Ishikawa (cell line): ENCODE data around the gene SLC15A4.

Experiments
- CEBPB ChIP-seq: IDR thresholded peaks from 2 replicates; pipeline ENCODE4 v1.6.1; 2012
- CREB1 ChIP-seq: IDR thresholded peaks from 2 replicates; pipeline ENCODE4 v1.6.1; 2012; ENCODE audit warnings: low read depth
- EGR1 ChIP-seq: IDR thresholded peaks from 2 replicates; pipeline ENCODE4 v1.6.1; 2012
- EP300 ChIP-seq: IDR thresholded peaks from 2 replicates; pipeline ENCODE4 v1.6.1; 2012; ENCODE audit warnings: borderline replicate concordance
- FOXM1 ChIP-seq: IDR thresholded peaks from 2 replicates; pipeline ENCODE4 v1.6.1; 2012; ENCODE audit warnings: low read depth, borderline replicate concordance
- NFIC ChIP-seq: IDR thresholded peaks from 2 replicates; pipeline ENCODE4 v1.6.1; 2012
- RAD21 ChIP-seq: IDR thresholded peaks from 2 replicates; pipeline ENCODE4 v1.6.1; 2012; ENCODE audit warnings: low read depth
- TAF1 ChIP-seq: IDR thresholded peaks from 2 replicates; pipeline ENCODE4 v1.6.1; 2012; ENCODE audit warnings: low read depth, mild to moderate bottlenecking
- TCF12 ChIP-seq: IDR thresholded peaks from 2 replicates; pipeline ENCODE4 v1.6.1; 2012; ENCODE audit warnings: low read depth
- TEAD4 ChIP-seq: IDR thresholded peaks from 2 replicates; pipeline ENCODE4 v1.6.1; 2012
- YY1 ChIP-seq: IDR thresholded peaks from 2 replicates; pipeline ENCODE4 v1.6.1; 2012; ENCODE audit warnings: low read depth
- ZBTB7A ChIP-seq: IDR thresholded peaks from 2 replicates; pipeline ENCODE4 v1.6.1; 2012; ENCODE audit warnings: low read depth
- TF ChIP-seq, protein P1 (sequence below): IDR thresholded peaks from 2 replicates; pipeline ENCODE4 v1.6.1; 2012
- TF ChIP-seq, protein P2 (sequence below): IDR thresholded peaks from 2 replicates; pipeline ENCODE4 v1.6.1; 2012; ENCODE audit warnings: low read depth, mild to moderate bottlenecking
- TF ChIP-seq, protein P3 (sequence below): IDR thresholded peaks from 2 replicates; pipeline ENCODE4 v1.6.1; 2012

SLC15A4 gene

DNA sequence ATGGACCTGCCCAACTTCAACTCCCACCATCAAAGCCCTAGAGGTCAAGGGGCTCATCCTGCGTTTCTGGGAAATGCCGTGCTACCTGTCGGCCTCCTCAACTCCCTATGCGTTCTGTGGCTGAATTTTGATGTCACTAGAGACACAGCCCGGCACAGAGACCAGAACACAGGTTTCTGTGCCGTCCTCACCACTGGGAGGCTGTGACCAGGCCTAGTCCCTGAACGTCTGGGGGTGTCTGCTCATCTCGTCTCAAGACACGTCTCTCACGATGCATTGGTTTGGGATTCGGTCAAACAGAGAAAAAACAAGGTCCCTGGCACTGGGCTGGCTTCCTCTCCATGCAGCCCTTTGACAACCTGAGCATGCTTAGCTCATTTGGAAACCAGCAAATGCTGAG, 33.5 kb downstream of the SLC15A4 start:
- TF ChIP-seq, protein P1, sequence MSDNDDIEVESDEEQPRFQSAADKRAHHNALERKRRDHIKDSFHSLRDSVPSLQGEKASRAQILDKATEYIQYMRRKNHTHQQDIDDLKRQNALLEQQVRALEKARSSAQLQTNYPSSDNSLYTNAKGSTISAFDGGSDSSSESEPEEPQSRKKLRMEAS = no peak
- no peak for TF ChIP-seq CEBPB
- no peak for TF ChIP-seq TAF1
- TF ChIP-seq, protein P2, sequence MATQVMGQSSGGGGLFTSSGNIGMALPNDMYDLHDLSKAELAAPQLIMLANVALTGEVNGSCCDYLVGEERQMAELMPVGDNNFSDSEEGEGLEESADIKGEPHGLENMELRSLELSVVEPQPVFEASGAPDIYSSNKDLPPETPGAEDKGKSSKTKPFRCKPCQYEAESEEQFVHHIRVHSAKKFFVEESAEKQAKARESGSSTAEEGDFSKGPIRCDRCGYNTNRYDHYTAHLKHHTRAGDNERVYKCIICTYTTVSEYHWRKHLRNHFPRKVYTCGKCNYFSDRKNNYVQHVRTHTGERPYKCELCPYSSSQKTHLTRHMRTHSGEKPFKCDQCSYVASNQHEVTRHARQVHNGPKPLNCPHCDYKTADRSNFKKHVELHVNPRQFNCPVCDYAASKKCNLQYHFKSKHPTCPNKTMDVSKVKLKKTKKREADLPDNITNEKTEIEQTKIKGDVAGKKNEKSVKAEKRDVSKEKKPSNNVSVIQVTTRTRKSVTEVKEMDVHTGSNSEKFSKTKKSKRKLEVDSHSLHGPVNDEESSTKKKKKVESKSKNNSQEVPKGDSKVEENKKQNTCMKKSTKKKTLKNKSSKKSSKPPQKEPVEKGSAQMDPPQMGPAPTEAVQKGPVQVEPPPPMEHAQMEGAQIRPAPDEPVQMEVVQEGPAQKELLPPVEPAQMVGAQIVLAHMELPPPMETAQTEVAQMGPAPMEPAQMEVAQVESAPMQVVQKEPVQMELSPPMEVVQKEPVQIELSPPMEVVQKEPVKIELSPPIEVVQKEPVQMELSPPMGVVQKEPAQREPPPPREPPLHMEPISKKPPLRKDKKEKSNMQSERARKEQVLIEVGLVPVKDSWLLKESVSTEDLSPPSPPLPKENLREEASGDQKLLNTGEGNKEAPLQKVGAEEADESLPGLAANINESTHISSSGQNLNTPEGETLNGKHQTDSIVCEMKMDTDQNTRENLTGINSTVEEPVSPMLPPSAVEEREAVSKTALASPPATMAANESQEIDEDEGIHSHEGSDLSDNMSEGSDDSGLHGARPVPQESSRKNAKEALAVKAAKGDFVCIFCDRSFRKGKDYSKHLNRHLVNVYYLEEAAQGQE = no peak
- no peak for TF ChIP-seq FOXM1
- TF ChIP-seq NFIC = no peak
- no peak for TF ChIP-seq EP300
- no peak for TF ChIP-seq ZBTB7A
- TF ChIP-seq TEAD4 = no peak
- TF ChIP-seq TCF12 = no peak
- TF ChIP-seq YY1 = no peak
- TF ChIP-seq, protein P3, sequence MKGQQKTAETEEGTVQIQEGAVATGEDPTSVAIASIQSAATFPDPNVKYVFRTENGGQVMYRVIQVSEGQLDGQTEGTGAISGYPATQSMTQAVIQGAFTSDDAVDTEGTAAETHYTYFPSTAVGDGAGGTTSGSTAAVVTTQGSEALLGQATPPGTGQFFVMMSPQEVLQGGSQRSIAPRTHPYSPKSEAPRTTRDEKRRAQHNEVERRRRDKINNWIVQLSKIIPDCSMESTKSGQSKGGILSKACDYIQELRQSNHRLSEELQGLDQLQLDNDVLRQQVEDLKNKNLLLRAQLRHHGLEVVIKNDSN = no peak

DNA sequence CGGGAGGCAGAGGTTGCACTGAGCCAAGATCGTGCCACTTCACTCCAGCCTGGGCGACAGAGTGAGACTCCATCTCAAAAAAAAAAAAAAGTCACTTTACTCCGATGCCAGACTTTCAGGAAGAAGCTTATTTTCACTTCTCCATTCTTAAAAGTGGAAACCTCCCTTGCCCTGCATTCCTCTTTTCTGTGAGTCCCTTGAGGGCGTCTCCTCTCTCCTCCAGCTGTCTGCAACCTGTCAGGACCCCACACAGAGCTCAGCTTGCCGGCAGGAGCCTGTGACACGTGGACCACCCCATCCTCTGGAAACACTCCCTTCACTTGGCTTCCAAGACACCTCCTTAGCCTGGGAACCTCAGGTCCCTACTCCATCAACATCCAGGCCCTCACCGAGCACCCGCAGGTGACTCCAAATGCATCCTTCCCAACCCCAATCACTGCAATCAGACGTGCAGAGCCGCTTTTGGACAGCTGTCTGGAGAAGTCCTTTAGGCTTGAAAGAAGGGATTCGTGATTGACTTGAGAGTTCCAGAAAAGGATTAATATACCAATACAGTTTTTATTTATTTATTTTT, 34.3 kb downstream of the SLC15A4 start:
- TF ChIP-seq CEBPB (no peak), EGR1 (no peak), TCF12 (no peak), NFIC (no peak), CREB1 (no peak)
- TF ChIP-seq, protein P3 = no peak
- TF ChIP-seq, protein P2 = no peak
- TF ChIP-seq, protein P1 = no peak

DNA sequence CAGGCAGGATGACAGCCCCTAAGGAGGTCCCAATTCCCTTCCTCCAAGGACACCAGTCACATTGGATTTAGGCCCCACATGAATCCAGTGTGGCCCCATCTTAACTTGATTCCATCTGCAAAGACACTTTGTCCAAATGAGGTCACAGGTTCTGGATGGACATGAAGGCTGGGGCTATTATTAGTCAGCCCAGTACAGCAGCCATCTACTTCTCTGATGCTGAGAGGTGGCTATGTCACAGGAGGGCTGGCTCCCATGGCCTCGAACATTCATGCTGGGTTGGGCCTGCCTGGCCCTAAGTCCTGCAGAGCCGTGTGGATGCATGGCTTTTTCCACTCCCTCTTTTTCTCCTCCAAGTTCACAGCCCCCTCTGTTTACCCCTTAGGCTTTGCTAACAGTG, 35.9 kb downstream of the SLC15A4 start:
- TF ChIP-seq EGR1 = no peak
- no peak for TF ChIP-seq YY1
- TF ChIP-seq FOXM1 = no peak
- no peak for TF ChIP-seq TAF1
- no peak for TF ChIP-seq TCF12
- TF ChIP-seq, protein P3 = no peak
- no peak for TF ChIP-seq NFIC
- no peak for TF ChIP-seq CREB1
- TF ChIP-seq ZBTB7A = no peak
- TF ChIP-seq, protein P1 = no peak
- no peak for TF ChIP-seq RAD21
- TF ChIP-seq EP300 = no peak
- TF ChIP-seq CEBPB = no peak
- TF ChIP-seq, protein P2 = no peak
- no peak for TF ChIP-seq TEAD4

DNA sequence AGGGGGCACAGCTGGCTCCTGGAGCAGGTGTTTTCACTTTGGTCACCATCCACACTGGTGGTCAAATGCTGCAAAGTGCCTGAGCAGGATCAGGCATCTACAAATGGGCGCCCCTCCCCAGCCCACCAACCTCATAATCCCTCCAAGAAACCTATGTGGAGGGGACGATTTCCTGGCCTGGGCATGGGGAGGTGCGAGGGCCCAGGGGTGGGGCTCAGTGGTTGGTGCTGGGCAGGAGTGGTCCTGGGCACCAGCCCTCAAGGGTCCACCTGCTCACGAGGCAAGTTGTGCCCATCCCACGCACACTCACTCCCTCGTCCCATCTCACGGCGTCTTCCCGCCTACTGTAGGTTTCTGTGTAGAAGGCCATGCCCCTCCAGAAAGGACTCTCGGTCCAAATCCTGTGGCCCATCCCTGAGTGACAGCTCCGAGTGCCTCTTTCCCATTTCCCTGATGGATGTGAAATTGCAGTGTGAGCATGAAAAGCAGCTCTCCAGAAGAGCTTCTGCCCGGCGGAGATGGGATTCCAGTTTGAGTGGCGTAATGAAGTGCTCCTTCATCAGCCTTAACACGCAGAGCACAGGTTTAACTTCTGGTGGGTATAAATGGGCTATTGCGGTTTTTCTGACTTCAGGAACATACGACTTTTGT, 36.9 kb downstream of the SLC15A4 start:
- TF ChIP-seq, protein P2 = no peak
- TF ChIP-seq, protein P1 = no peak
- TF ChIP-seq CEBPB (no peak), CREB1 (no peak), TEAD4 (no peak), EP300 (no peak), NFIC (no peak)
